GM21447 (cell line): ENCODE data around the gene KLRK1.
"Not testable (repeated sequence)": the region's sequence is repeated elsewhere in the genome, so short reads cannot be mapped to it uniquely, and the experiment has no call there.

Experiments
- ATAC-seq: cut with Tn5 transposase; IDR thresholded peaks from one replicate; pipeline ENCODE4 v1.9.1; 2021; ENCODE audit not compliant: unreplicated experiment

The KLRK1 gene

DNA sequence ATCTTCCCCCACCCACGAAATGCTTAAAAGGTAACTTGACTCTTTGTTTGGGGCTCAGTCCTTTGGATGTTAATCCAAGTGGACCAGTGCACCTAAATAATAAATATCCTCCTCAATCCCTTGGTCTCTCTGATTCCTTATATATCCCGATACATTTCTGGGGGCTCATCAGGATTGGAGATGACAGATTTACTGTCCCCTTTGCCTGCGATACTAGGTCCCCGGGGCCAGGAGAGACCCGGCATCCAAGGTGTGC lies 26.3 kb downstream of the KLRK1 start:
- no peak for ATAC-seq

DNA sequence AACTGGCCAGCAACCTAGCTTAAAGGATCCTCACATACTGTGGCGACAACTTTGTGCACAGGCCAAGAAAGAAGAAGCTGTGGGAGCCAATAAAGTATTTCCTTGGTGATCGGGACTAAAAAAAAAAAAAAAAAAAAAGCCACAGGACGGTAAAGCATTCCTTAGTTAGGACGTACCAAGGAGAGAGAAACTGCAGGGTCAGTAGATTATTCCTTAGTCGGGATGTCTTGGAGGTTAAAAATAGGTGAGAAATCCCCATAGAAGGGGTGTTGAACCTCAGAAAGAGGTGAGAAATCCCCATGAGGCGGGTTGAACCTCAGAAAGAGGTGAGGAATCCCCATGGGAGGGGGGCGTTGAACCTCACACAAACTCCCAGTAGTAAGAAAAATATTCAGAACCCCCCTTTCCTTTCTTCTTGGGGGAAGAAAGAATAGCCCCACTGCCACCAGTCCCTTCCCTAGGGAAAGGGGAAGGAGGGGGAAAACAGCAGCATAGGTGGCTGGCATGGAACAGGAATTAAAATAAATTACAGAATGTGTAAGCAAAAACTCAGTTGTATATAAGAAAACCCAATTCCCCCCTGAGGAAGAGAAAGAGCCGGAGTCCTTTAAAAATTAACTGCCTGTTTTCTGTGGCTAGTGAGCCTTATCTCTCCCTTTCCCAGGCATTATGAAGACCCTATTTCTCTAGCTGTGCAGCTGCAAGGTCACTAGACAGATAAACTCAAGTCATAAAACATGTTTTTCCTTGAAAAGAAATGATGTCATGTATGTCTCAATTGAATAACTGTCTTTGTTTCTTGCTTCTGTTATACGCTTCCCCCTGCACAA lies 26.8 kb downstream of the KLRK1 start:
- ATAC-seq, result no peak

- no peak for ATAC-seq
Measured at GRCh38 chr12:10362325-10362724, 27.5 kb downstream of the KLRK1 start.

DNA sequence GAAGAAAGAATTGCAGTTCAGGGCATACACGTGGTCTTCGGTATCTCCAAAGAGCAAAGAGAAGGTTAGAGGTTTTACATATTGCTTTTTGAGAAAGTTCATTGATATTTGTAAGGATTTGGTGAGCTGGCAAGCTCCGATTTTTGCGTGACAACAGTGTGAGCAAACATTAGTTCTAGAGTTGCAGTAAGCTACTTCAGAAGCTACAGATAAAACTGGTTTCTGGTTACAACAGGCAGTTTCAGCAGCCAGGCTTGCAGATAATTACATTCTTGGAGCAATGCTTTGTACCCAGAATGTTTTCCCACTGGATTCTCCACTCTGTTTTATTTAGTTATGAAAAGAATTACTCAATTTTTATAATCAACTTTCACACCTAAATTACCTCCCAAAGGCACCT lies 28.2 kb downstream of the KLRK1 start:
- ATAC-seq, result no peak

DNA sequence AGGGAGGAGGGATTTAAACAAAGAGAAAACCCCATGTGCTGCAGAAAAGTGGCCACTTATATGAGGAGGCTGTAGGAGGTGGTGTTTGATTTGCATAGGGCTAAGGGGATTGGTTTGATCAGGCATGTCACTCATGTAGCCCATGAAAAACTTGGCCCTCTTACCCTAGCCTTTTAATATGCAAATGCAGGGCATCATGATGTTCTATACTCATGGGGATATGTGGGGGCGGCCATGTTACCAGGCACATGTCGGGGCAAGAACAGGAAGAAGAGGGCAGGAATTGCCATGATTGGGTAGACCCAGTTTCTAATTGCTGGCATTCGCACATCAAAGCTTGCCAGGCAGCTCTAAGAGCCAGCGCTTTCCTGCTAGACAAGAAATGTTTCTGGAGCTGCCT lies 28.8 kb downstream of the KLRK1 start:
- no peak for ATAC-seq

GRCh38 chr12:10358969-10359368 lies 30.9 kb downstream of the KLRK1 start:
- ATAC-seq, result no peak

DNA sequence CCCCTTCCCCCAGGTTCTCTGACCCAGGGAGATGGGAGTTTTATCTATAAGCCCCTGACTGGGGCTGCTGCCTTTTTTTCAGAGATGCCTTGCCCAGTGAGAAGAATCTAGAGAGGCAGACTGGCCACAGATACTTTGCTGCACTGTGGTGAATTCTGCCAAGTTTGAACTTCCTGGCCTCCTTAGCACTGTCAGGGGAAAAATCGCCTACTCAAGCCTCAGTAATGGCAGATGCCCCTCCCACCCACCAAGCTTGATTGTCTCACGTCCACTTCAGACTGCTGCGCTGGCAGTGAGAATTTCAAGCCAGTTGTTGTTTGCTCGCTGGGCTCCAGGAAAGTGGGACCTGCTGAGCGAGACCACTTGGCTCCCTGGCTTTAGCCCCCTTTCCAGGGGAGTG lies 31.7 kb downstream of the KLRK1 start:
- ATAC-seq, result no peak

GRCh38 chr12:10354502-10354901 lies 35.3 kb downstream of the KLRK1 start:
- no peak for ATAC-seq

- ATAC-seq, result no peak
Measured at GRCh38 chr12:10354071-10354470, 35.8 kb downstream of the KLRK1 start.

DNA sequence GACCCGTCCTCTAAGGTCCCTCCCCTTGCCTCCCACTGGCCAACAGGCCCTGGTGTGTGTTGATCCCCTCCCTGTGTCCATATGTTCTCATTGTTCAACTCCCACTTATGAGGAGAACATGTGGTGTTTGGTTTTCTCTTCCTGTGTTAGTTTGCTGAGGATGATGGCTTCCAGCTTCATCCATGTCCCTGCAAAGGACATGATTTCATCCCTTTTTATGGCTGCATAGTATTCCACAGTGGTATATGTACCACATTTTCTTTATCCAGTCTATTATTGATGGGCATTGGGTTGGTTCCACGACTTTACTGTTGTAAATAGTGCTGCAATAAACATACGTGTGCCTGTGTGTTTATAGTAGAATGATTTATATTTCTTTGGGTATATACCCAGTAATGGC lies 38.4 kb downstream of the KLRK1 start:
- not testable (repeated sequence) for ATAC-seq

DNA sequence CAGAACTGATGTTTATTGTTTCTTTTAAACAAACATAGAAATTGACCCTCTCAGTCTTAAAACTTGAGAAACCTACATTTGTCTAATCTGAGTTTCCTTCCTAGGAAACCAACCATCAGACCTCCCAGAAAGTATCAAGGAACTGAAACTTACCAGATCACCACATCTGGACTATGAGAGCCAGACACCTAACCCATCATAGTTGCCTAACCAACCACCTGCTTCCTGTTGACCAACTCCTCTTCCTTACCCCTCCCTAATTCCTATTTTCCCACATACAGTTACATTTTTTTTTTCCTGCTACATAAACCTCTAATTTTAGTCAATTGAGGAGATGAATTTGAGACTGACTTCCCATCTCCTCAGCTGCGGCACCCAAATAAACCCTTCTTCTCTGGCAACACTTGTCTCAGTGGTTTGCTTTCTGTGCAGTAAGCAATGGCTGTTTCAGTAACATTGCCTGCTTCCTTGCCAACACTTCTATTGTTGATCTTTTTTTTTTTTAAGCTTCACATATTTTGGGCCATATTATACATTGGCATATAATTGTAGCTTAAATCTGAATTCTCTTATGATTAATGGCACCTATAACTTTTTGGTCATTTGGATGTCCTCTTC lies 47.8 kb downstream of the KLRK1 start:
- no peak for ATAC-seq

GRCh38 chr12:10340946-10341345 lies 48.9 kb downstream of the KLRK1 start:
- not testable (repeated sequence) for ATAC-seq

DNA sequence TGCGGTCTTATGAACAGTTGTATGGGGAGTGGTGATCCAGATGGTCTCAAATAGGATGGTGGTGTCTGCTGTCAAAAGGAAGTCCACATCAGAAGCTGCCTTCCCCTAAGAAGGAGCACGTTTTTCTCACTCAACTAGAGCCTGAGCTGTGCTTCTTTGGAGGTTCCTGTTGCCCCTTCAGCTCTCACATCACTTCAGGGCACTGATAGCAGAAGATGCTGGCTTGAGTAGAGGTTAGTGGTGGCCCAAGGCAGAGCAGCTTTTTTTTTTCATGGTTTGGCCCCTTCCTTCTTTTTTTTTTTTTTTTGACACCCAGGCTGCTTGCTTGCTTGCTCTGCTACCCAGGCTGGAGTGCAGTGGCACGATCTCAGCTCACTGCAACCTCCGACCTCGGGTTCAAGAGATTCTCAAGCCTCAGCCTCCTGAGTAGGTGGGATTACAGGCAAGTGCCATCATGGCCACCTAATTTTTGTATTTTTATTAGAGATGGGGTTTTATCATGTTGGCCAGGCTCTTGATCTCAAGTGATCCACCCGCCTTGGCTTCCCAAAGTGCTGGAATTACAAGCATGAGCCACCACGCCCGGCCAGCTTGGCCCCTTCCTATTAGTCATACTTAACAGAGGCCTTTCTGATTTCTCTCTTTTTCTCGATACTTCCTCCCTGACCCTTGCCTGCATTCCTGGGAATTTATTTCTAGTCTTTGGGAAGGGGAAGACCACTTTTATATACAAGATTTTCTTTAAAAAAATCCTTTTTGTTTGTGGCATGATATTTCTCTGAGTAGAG lies 50.6 kb downstream of the KLRK1 start:
- ATAC-seq, result no peak

DNA sequence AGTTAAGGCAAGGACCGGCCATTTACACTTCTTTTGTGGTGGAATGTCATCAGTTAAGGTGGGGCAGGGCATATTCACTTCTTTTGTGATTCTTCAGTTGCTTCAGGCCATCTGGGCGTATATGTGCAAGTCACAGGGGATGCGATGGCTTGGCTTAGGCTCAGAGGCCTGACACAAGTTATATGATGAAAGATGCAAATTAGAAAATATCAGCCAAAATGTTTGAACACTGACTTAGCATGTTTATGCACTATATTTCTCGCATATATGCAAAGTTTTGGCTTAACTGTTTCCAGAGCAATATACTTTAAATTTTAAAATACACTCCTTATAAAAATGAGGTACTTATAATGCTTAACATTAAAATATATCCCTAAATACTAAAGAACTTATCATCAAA lies 51.4 kb downstream of the KLRK1 start:
- not testable (repeated sequence) for ATAC-seq

DNA sequence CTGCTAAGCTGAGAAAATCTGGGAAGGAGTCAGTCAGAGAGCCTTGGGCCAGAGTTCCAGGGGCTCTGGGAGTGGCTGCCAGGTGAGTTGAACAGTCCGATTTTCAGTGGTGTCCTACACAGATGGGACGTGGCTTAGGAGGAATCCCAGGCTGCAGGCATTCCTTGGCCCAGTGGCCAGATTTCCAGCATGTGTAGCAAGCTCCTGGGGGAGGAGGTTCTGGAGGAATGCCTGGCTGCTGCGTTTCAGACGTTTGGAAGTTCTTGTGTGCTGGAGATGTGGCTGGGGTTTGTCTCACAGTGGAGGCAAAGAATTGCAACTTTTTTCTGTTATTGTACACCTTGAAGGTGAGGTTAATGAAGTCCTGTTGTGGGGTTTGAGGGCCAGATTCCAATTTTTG lies 53.6 kb downstream of the KLRK1 start:
- not testable (repeated sequence) for ATAC-seq

- no peak for ATAC-seq
Measured at GRCh38 chr12:10331642-10332239, 58.1 kb downstream of the KLRK1 start.

DNA sequence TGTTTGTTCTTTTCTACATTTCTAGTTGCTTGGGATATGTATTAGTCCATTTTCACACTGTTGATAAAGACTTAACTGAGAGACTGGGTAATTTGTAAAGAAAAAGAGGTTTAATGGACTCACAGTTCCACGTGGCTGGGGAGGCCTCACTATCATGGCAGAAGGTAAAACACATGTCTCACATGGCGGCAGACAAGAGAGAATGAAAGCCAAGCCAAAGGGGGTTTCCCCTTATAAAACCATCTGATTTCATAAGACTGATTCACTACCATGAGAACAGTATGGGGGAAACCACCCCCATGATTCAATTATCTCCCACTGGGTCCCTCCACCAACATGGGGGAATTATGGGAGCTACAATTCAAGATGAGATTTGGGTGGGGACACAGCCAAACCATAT lies 61.1 kb downstream of the KLRK1 start:
- ATAC-seq, result not testable (repeated sequence)
